Gastrocnemius medialis (tissue), 4 donors: Measurements from ENCODE around the gene IMP3.

ENCODE experiments used
- CTCF ChIP-seq, 5 experiments: fragments of 450-650 bp in 3 of 5; fragments of 200-600 bp in 2 of 5; sonication (generic) in 2 of 5; IDR thresholded peaks in 4 of 5; conservative IDR thresholded peaks in 1 of 5; 1 replicate in 4 of 5; 2 replicates in 1 of 5; pipeline ENCODE4 v1.5.1; 2016 to 2019; ENCODE audit warnings: antibody characterized with exemption in 5 of 5, mild to moderate bottlenecking in 3 of 5, moderate library complexity in 3 of 5
- POLR2A ChIP-seq, 2 donors: fragments of 450-650 bp; IDR thresholded peaks; one replicate each; pipeline ENCODE4 v1.6.1; 2017; ENCODE audit warnings: antibody characterized with exemption in 2 of 2, mild to moderate bottlenecking in 2 of 2, moderate library complexity in 2 of 2

- TF ChIP-seq CTCF (IDR thresholded peaks at IDR 0.05 in 4 of 5, conservative IDR thresholded peaks at IDR 0.05 in 1 of 5) (no peak), POLR2A (IDR thresholded peaks at IDR 0.05) (no peak)
Measured at GRCh38 chr15:75649848-75650247, 9.8 kb upstream of the IMP3 start.
